GM21717 (cell line): ENCODE measurements around the gene DHRSX.
"Not testable (repeated sequence)": the region's sequence is repeated elsewhere in the genome, so short reads cannot be mapped to it uniquely, and the experiment has no call there.

Source experiments
- ATAC-seq: cut with Tn5 transposase; IDR thresholded peaks from one replicate; pipeline ENCODE4 v1.9.1; 2021; ENCODE audit warnings: mild to moderate bottlenecking, moderate library complexity; ENCODE audit not compliant: unreplicated experiment

The DHRSX gene

GRCh38 chrX:2460821-2461710, 39.7 kb downstream of the DHRSX start:
- ATAC-seq, result not testable (repeated sequence)

- not testable (repeated sequence) for ATAC-seq
These were observed 40.7 kb downstream of the DHRSX start for GRCh38 chrX:2460048-2460447.

GRCh38 chrX:2458309-2458708, 42.5 kb downstream of the DHRSX start:
- ATAC-seq, result no peak

- no peak for ATAC-seq
These were observed 43.3 kb downstream of the DHRSX start for GRCh38 chrX:2457289-2458133.

GRCh38 chrX:2456091-2456490, 44.7 kb downstream of the DHRSX start:
- not testable (repeated sequence) for ATAC-seq

GRCh38 chrX:2454620-2455019, 46.2 kb downstream of the DHRSX start:
- not testable (repeated sequence) for ATAC-seq

GRCh38 chrX:2452799-2453198, 48.0 kb downstream of the DHRSX start:
- ATAC-seq, result no peak

- ATAC-seq, result no peak
These were observed 48.4 kb downstream of the DHRSX start for GRCh38 chrX:2452317-2452784.

- ATAC-seq, result no peak
These were observed 49.1 kb downstream of the DHRSX start for GRCh38 chrX:2451501-2452316.

GRCh38 chrX:2450681-2451080, 50.1 kb downstream of the DHRSX start:
- ATAC-seq, result no peak

- ATAC-seq, result no peak
These were observed 51.5 kb downstream of the DHRSX start for GRCh38 chrX:2449135-2449886.

- ATAC-seq, result no peak
These were observed 53.3 kb downstream of the DHRSX start for GRCh38 chrX:2447484-2447883.

GRCh38 chrX:2446815-2447214, 54.0 kb downstream of the DHRSX start:
- no peak for ATAC-seq

- no peak for ATAC-seq
These were observed 54.8 kb downstream of the DHRSX start for GRCh38 chrX:2445662-2446623.

GRCh38 chrX:2442694-2443093, 58.1 kb downstream of the DHRSX start:
- no peak for ATAC-seq

- no peak for ATAC-seq
These were observed 59.3 kb downstream of the DHRSX start for GRCh38 chrX:2441466-2441865.

GRCh38 chrX:2439613-2440012, 61.2 kb downstream of the DHRSX start:
- ATAC-seq, result no peak

- no peak for ATAC-seq
These were observed 65.3 kb downstream of the DHRSX start for GRCh38 chrX:2435465-2435864.
